HG03378 (cell line): Measurements from ENCODE around the gene CD2AP.

Experiments
- ATAC-seq: cut with Tn5 transposase; IDR thresholded peaks from one replicate; pipeline ENCODE4 v1.9.1; 2021; ENCODE audit warnings: mild to moderate bottlenecking, moderate library complexity; ENCODE audit not compliant: unreplicated experiment

Gene CD2AP

DNA sequence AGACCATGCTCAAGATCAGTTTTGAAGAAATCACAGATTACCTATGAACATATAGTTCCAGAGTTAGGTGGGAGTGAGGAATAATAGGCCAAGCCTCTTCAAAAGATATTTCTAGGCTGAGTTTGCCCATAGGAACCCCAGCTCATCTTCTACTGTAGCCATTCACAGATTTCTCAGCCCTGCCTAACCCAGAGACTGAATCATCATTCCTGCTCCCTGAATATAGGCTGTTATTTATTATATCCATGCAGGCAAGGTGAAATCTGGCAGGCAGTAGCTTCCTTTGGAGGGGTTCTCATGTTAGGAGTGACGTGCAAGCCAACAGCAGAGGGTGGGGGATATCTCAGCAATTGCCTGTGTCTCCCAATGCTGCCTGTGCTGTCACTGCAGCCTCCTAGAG lies 195.2 kb downstream of the CD2AP start:
- no peak for ATAC-seq

GRCh38 chr6:47674673-47675072 lies 197.1 kb downstream of the CD2AP start:
- no peak for ATAC-seq
